BE2C (cell line): Measurements from ENCODE around the gene STIP1.

Experiments used
- DNase-seq: peaks from one replicate; pipeline ENCODE4 v3.0.0-alpha.2; 2020
- H3K27me3 ChIP-seq: fragments of 250-450 bp; sonication (Bioruptor Pico); 2 replicates; pipeline ENCODE4 v1.5.1; 2020; ENCODE audit warnings: mild to moderate bottlenecking
- H3K36me3 ChIP-seq: fragments of 250-450 bp; sonication (Bioruptor Pico); 2 replicates; pipeline ENCODE4 v1.5.1; 2020; ENCODE audit warnings: mild to moderate bottlenecking
- H3K4me1 ChIP-seq: fragments of 250-450 bp; sonication (Bioruptor Pico); 2 replicates; pipeline ENCODE4 v1.5.1; 2020
- H3K4me3 ChIP-seq: 2 replicates; pipeline ENCODE4 v1.5.1; 2011; ENCODE audit warnings: low read depth, low read length
- H3K9me3 ChIP-seq: fragments of 250-450 bp; sonication (Bioruptor Pico); 2 replicates; pipeline ENCODE4 v1.5.1; 2020
- TF ChIP-seq, protein P1 (sequence below): IDR thresholded peaks from 2 replicates; pipeline ENCODE4 v1.5.1; 2012; ENCODE audit warnings: mild to moderate bottlenecking, low read depth, low read length

STIP1 gene

DNA sequence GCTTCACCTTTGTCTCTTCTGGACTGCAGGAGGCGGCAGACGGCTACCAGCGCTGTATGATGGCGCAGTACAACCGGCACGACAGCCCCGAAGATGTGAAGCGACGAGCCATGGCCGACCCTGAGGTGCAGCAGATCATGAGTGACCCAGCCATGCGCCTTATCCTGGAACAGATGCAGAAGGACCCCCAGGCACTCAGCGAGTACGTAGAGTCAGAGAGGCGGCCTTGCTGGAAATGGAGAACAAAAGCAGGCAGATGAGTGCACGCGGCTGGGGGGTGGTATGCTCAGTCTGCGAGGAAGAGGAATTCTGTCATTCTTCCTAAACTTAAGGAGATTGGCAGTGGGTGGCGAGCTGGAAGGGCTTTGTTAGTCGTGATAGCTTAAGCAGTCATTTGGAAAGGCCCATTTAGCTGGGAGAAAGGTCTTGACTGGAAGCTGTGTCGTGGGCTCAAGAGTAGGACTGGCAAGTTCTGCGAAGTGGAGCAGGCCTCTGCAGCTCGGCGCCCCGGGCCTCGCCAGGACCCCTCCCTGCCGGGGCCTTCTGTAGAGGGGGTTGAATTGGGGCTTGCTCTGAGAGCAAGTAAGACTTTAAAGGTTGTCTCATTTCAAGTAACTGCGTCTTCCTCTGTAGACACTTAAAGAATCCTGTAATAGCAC, 17.6 kb downstream of the STIP1 start:
- no peaks in the 10 kb centered on the region for H3K9me3 ChIP-seq
- H3K27me3 ChIP-seq: no peaks in the 10 kb centered on the region
- no peak overlapping the region for H3K4me3 ChIP-seq
- DNase-seq: no peak
- peaks cover 4% of the 10 kb centered on the region; the same call in 1 of the 2 replicates for H3K4me1 ChIP-seq
- TF ChIP-seq, protein P1, sequence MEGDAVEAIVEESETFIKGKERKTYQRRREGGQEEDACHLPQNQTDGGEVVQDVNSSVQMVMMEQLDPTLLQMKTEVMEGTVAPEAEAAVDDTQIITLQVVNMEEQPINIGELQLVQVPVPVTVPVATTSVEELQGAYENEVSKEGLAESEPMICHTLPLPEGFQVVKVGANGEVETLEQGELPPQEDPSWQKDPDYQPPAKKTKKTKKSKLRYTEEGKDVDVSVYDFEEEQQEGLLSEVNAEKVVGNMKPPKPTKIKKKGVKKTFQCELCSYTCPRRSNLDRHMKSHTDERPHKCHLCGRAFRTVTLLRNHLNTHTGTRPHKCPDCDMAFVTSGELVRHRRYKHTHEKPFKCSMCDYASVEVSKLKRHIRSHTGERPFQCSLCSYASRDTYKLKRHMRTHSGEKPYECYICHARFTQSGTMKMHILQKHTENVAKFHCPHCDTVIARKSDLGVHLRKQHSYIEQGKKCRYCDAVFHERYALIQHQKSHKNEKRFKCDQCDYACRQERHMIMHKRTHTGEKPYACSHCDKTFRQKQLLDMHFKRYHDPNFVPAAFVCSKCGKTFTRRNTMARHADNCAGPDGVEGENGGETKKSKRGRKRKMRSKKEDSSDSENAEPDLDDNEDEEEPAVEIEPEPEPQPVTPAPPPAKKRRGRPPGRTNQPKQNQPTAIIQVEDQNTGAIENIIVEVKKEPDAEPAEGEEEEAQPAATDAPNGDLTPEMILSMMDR: no peak
- H3K36me3 ChIP-seq: peaks cover 45% of the 10 kb centered on the region

- no peak for DNase-seq
- Histone ChIP-seq H3K4me1 (peaks cover 4% of the 10 kb centered on the region; the same call in 1 of the 2 replicates), H3K4me3 (no peak overlapping the region), H3K27me3 (no peaks in the 10 kb centered on the region), H3K36me3 (peaks cover 45% of the 10 kb centered on the region), H3K9me3 (no peaks in the 10 kb centered on the region)
- TF ChIP-seq, protein P1: no peak
These were observed 18.1 kb downstream of the STIP1 start for GRCh38 chr11:64204080-64204440.

- Histone ChIP-seq H3K4me3 (no peak overlapping the region), H3K36me3 (peaks cover 45% of the 10 kb centered on the region), H3K9me3 (no peaks in the 10 kb centered on the region), H3K27me3 (no peaks in the 10 kb centered on the region), H3K4me1 (peaks cover 4% of the 10 kb centered on the region; the same call in 1 of the 2 replicates)
- DNase-seq: peak; percentile 78
- TF ChIP-seq, protein P1: peak; percentile 73
These were observed 18.6 kb downstream of the STIP1 start for GRCh38 chr11:64204464-64204989.

- Histone ChIP-seq H3K4me1 (peaks cover 4% of the 10 kb centered on the region; the same call in 1 of the 2 replicates), H3K4me3 (no peak within 1 kb of the TSS), H3K27me3 (no peaks in the 10 kb centered on the region), H3K9me3 (no peaks in the 10 kb centered on the region), H3K36me3 (peaks cover 37% of the 10 kb centered on the region)
- TF ChIP-seq, protein P1: no peak
- no peak for DNase-seq
These were observed 20.7 kb downstream of the STIP1 start, which contains the start of gene FERMT3 for GRCh38 chr11:64206457-64207255. Gene FERMT3, plus strand, starts transcription at chr11:64206721. Its CDS starts 644 bp downstream, at chr11:64207365.

GRCh38 chr11:64207256-64208085, 21.5 kb downstream of the STIP1 start:
- H3K36me3 ChIP-seq: peaks cover 36% of the 10 kb centered on the region
- H3K4me3 ChIP-seq: no peak overlapping the region
- DNase-seq: peak; percentile 25
- no peaks in the 10 kb centered on the region for H3K9me3 ChIP-seq
- H3K4me1 ChIP-seq: peaks cover 4% of the 10 kb centered on the region; the same call in 1 of the 2 replicates
- no peaks in the 10 kb centered on the region for H3K27me3 ChIP-seq
- TF ChIP-seq, protein P1: no peak
